IPS DF 6.9 (cell line): ENCODE data around the gene NPSR1.

Experiments used
- DNase-seq: peaks from one replicate; pipeline ENCODE4 v3.0.0-alpha.2; 2013; ENCODE audit warnings: low read depth, low spot score
- H3K27ac ChIP-seq: one replicate; pipeline ENCODE4 v1.5.1; 2013; ENCODE audit warnings: low read length, control low read depth
- H3K27me3 ChIP-seq: 2 replicates; pipeline ENCODE4 v1.6.1; 2013; ENCODE audit warnings: mild to moderate bottlenecking, low read length; ENCODE audit not compliant: control insufficient read depth, insufficient read depth
- H3K36me3 ChIP-seq: 2 replicates; pipeline ENCODE4 v1.6.1; 2013; ENCODE audit warnings: low read length; ENCODE audit not compliant: control insufficient read depth, insufficient read depth
- H3K4me1 ChIP-seq: 2 replicates; pipeline ENCODE4 v1.6.1; 2013; ENCODE audit warnings: low read length; ENCODE audit not compliant: control insufficient read depth, insufficient read depth
- H3K4me3 ChIP-seq: 2 replicates; pipeline ENCODE4 v1.5.1; 2013; ENCODE audit warnings: mild to moderate bottlenecking, low read length
- H3K9me3 ChIP-seq: 2 replicates; pipeline ENCODE4 v1.6.1; 2013; ENCODE audit warnings: low read length, inconsistent platforms; ENCODE audit not compliant: control insufficient read depth, insufficient read depth
- WGBS: extraction: QIAGEN DNeasy Blood & Tissue Kit; methylation state at CpG from one replicate; pipeline ENCODE4 v1.1.7; 2013; ENCODE audit warnings: mixed read lengths, missing lambda C conversion rate; ENCODE audit not compliant: insufficient read length, insufficient coverage; 5-methylcytosine and 5-hydroxymethylcytosine counted together

The NPSR1 gene

GRCh38 chr7:34832020-34832419 is 174.0 kb downstream of the NPSR1 start:
- H3K36me3 ChIP-seq, result no peaks in the 10 kb centered on the region
- no peaks in the 10 kb centered on the region for H3K4me1 ChIP-seq
- no CpG with 5 or more reads among the region's 3 CpGs for WGBS
- no peaks in the 10 kb centered on the region for H3K9me3 ChIP-seq
- no peaks in the 10 kb centered on the region for H3K27me3 ChIP-seq
- H3K4me3 ChIP-seq, result no peak overlapping the region
- no peak for DNase-seq
- no peak overlapping the region for H3K27ac ChIP-seq

- no peaks in the 10 kb centered on the region for H3K36me3 ChIP-seq
- H3K9me3 ChIP-seq, result no peaks in the 10 kb centered on the region
- peaks cover 2% of the 10 kb centered on the region; the same call in 1 of the 2 replicates for H3K4me1 ChIP-seq
- WGBS, result 100% methylated on average over 1 of the region's 3 CpGs
- H3K27ac ChIP-seq, result no peak overlapping the region
- H3K4me3 ChIP-seq, result no peak overlapping the region
- no peaks in the 10 kb centered on the region for H3K27me3 ChIP-seq
- DNase-seq, result no peak
Observed at GRCh38 chr7:34835901-34836600, 178.0 kb downstream of the NPSR1 start.

GRCh38 chr7:34837316-34837715 is 179.3 kb downstream of the NPSR1 start:
- no peak overlapping the region for H3K27ac ChIP-seq
- no CpG with 5 or more reads among the region's 2 CpGs for WGBS
- peaks cover 2% of the 10 kb centered on the region; the same call in 1 of the 2 replicates for H3K4me1 ChIP-seq
- no peak overlapping the region for H3K4me3 ChIP-seq
- H3K27me3 ChIP-seq, result no peaks in the 10 kb centered on the region
- no peak for DNase-seq
- H3K9me3 ChIP-seq, result no peaks in the 10 kb centered on the region
- no peaks in the 10 kb centered on the region for H3K36me3 ChIP-seq

- DNase-seq, result no peak
- no peaks in the 10 kb centered on the region for H3K27me3 ChIP-seq
- H3K4me1 ChIP-seq, result peaks cover 2% of the 10 kb centered on the region; the same call in 1 of the 2 replicates
- no peak overlapping the region for H3K27ac ChIP-seq
- no CpG with 5 or more reads among the region's 2 CpGs for WGBS
- H3K36me3 ChIP-seq, result no peaks in the 10 kb centered on the region
- no peak overlapping the region for H3K4me3 ChIP-seq
- no peaks in the 10 kb centered on the region for H3K9me3 ChIP-seq
Observed at GRCh38 chr7:34837801-34838201, 179.8 kb downstream of the NPSR1 start.

GRCh38 chr7:34838329-34838728 is 180.3 kb downstream of the NPSR1 start:
- Histone ChIP-seq H3K9me3 (no peaks in the 10 kb centered on the region), H3K4me1 (peaks cover 2% of the 10 kb centered on the region; the same call in 1 of the 2 replicates), H3K27me3 (no peaks in the 10 kb centered on the region), H3K27ac (no peak overlapping the region), H3K36me3 (no peaks in the 10 kb centered on the region), H3K4me3 (no peak overlapping the region)
- no peak for DNase-seq
- WGBS, result no CpG with 5 or more reads among the region's 5 CpGs

- no peaks in the 10 kb centered on the region for H3K27me3 ChIP-seq
- no peak for DNase-seq
- no peak overlapping the region for H3K27ac ChIP-seq
- H3K4me3 ChIP-seq, result no peak overlapping the region
- H3K9me3 ChIP-seq, result no peaks in the 10 kb centered on the region
- peaks cover 2% of the 10 kb centered on the region; the same call in 1 of the 2 replicates for H3K4me1 ChIP-seq
- no CpG with 5 or more reads among the region's 3 CpGs for WGBS
- no peaks in the 10 kb centered on the region for H3K36me3 ChIP-seq
Observed at GRCh38 chr7:34839645-34840044, 181.6 kb downstream of the NPSR1 start.

- no peaks in the 10 kb centered on the region for H3K36me3 ChIP-seq
- no peak overlapping the region for H3K27ac ChIP-seq
- H3K27me3 ChIP-seq, result no peaks in the 10 kb centered on the region
- DNase-seq, result no peak
- peaks cover 2% of the 10 kb centered on the region; the same call in 1 of the 2 replicates for H3K4me1 ChIP-seq
- H3K9me3 ChIP-seq, result no peaks in the 10 kb centered on the region
- H3K4me3 ChIP-seq, result no peak overlapping the region
- no CpG with 5 or more reads among the region's 5 CpGs for WGBS
Observed at GRCh38 chr7:34840176-34840785, 182.3 kb downstream of the NPSR1 start.

- Histone ChIP-seq H3K9me3 (no peaks in the 10 kb centered on the region), H3K4me1 (peaks cover 2% of the 10 kb centered on the region; the same call in 1 of the 2 replicates), H3K4me3 (no peak overlapping the region), H3K27me3 (no peaks in the 10 kb centered on the region), H3K36me3 (no peaks in the 10 kb centered on the region), H3K27ac (no peak overlapping the region)
- WGBS, result no CpG with 5 or more reads among the region's 4 CpGs
- no peak for DNase-seq
Observed at GRCh38 chr7:34841326-34841725, 183.3 kb downstream of the NPSR1 start.

- no peaks in the 10 kb centered on the region for H3K27me3 ChIP-seq
- no peak overlapping the region for H3K27ac ChIP-seq
- no peak for DNase-seq
- peaks cover 2% of the 10 kb centered on the region; the same call in 1 of the 2 replicates for H3K4me1 ChIP-seq
- no peaks in the 10 kb centered on the region for H3K36me3 ChIP-seq
- no peak overlapping the region for H3K4me3 ChIP-seq
- H3K9me3 ChIP-seq, result no peaks in the 10 kb centered on the region
- WGBS, result no CpG with 5 or more reads among the region's 6 CpGs
Observed at GRCh38 chr7:34842782-34843181, 184.8 kb downstream of the NPSR1 start.

- Histone ChIP-seq H3K9me3 (no peaks in the 10 kb centered on the region), H3K36me3 (no peaks in the 10 kb centered on the region), H3K27ac (no peak overlapping the region), H3K4me3 (no peak overlapping the region), H3K27me3 (no peaks in the 10 kb centered on the region), H3K4me1 (no peaks in the 10 kb centered on the region)
- no CpG with 5 or more reads among the region's 1 CpG for WGBS
- DNase-seq, result no peak
Observed at GRCh38 chr7:34844406-34844805, 186.4 kb downstream of the NPSR1 start.
